ENCODE results near the gene MFN2. TPM values are rescaled to one million over a fixed set of nuclear protein-coding genes. Genes with fewer than 3 reads are reported as not detected.

MFN2 gene
- total and polyA plus RNA-seq, 9 of the 15 experiments (the other 6 are each of a cell fraction or from before 2014, with no cell fraction given) = 10.5 to 158 (median 87.1) TPM

GRCh38 chr1:11934302-11935056, 45.8 kb upstream of the MFN2 start, which contains the start of gene PLOD1 (continued):
- TF ChIP-seq, protein P1, sequence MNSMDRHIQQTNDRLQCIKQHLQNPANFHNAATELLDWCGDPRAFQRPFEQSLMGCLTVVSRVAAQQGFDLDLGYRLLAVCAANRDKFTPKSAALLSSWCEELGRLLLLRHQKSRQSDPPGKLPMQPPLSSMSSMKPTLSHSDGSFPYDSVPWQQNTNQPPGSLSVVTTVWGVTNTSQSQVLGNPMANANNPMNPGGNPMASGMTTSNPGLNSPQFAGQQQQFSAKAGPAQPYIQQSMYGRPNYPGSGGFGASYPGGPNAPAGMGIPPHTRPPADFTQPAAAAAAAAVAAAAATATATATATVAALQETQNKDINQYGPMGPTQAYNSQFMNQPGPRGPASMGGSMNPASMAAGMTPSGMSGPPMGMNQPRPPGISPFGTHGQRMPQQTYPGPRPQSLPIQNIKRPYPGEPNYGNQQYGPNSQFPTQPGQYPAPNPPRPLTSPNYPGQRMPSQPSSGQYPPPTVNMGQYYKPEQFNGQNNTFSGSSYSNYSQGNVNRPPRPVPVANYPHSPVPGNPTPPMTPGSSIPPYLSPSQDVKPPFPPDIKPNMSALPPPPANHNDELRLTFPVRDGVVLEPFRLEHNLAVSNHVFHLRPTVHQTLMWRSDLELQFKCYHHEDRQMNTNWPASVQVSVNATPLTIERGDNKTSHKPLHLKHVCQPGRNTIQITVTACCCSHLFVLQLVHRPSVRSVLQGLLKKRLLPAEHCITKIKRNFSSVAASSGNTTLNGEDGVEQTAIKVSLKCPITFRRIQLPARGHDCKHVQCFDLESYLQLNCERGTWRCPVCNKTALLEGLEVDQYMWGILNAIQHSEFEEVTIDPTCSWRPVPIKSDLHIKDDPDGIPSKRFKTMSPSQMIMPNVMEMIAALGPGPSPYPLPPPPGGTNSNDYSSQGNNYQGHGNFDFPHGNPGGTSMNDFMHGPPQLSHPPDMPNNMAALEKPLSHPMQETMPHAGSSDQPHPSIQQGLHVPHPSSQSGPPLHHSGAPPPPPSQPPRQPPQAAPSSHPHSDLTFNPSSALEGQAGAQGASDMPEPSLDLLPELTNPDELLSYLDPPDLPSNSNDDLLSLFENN (IDR thresholded peaks at IDR 0.05; ENCODE audit: low read depth in 2 of 2, low read length in 2 of 2) = no peak
- peak; percentile 96 to 98 for TF ChIP-seq SRF (CRISPR knock-in tag; IDR thresholded peaks at IDR 0.05)
- no peak for TF ChIP-seq PPARD (CRISPR knock-in tag; IDR thresholded peaks at IDR 0.05)
- no peak for TF ChIP-seq ZNF124 (CRISPR knock-in tag; IDR thresholded peaks at IDR 0.05)
- TF ChIP-seq CBFA2T3 (IDR thresholded peaks at IDR 0.05) = peak; percentile 25
- TF ChIP-seq, protein P2, sequence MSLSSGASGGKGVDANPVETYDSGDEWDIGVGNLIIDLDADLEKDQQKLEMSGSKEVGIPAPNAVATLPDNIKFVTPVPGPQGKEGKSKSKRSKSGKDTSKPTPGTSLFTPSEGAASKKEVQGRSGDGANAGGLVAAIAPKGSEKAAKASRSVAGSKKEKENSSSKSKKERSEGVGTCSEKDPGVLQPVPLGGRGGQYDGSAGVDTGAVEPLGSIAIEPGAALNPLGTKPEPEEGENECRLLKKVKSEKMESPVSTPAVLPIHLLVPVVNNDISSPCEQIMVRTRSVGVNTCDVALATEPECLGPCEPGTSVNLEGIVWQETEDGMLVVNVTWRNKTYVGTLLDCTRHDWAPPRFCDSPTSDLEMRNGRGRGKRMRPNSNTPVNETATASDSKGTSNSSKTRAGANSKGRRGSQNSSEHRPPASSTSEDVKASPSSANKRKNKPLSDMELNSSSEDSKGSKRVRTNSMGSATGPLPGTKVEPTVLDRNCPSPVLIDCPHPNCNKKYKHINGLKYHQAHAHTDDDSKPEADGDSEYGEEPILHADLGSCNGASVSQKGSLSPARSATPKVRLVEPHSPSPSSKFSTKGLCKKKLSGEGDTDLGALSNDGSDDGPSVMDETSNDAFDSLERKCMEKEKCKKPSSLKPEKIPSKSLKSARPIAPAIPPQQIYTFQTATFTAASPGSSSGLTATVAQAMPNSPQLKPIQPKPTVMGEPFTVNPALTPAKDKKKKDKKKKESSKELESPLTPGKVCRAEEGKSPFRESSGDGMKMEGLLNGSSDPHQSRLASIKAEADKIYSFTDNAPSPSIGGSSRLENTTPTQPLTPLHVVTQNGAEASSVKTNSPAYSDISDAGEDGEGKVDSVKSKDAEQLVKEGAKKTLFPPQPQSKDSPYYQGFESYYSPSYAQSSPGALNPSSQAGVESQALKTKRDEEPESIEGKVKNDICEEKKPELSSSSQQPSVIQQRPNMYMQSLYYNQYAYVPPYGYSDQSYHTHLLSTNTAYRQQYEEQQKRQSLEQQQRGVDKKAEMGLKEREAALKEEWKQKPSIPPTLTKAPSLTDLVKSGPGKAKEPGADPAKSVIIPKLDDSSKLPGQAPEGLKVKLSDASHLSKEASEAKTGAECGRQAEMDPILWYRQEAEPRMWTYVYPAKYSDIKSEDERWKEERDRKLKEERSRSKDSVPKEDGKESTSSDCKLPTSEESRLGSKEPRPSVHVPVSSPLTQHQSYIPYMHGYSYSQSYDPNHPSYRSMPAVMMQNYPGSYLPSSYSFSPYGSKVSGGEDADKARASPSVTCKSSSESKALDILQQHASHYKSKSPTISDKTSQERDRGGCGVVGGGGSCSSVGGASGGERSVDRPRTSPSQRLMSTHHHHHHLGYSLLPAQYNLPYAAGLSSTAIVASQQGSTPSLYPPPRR (CRISPR knock-in tag; IDR thresholded peaks at IDR 0.05; ENCODE audit: borderline replicate concordance) = peak; percentile 72; the same call in 1 of the 2 replicates
- TF ChIP-seq, protein P3, sequence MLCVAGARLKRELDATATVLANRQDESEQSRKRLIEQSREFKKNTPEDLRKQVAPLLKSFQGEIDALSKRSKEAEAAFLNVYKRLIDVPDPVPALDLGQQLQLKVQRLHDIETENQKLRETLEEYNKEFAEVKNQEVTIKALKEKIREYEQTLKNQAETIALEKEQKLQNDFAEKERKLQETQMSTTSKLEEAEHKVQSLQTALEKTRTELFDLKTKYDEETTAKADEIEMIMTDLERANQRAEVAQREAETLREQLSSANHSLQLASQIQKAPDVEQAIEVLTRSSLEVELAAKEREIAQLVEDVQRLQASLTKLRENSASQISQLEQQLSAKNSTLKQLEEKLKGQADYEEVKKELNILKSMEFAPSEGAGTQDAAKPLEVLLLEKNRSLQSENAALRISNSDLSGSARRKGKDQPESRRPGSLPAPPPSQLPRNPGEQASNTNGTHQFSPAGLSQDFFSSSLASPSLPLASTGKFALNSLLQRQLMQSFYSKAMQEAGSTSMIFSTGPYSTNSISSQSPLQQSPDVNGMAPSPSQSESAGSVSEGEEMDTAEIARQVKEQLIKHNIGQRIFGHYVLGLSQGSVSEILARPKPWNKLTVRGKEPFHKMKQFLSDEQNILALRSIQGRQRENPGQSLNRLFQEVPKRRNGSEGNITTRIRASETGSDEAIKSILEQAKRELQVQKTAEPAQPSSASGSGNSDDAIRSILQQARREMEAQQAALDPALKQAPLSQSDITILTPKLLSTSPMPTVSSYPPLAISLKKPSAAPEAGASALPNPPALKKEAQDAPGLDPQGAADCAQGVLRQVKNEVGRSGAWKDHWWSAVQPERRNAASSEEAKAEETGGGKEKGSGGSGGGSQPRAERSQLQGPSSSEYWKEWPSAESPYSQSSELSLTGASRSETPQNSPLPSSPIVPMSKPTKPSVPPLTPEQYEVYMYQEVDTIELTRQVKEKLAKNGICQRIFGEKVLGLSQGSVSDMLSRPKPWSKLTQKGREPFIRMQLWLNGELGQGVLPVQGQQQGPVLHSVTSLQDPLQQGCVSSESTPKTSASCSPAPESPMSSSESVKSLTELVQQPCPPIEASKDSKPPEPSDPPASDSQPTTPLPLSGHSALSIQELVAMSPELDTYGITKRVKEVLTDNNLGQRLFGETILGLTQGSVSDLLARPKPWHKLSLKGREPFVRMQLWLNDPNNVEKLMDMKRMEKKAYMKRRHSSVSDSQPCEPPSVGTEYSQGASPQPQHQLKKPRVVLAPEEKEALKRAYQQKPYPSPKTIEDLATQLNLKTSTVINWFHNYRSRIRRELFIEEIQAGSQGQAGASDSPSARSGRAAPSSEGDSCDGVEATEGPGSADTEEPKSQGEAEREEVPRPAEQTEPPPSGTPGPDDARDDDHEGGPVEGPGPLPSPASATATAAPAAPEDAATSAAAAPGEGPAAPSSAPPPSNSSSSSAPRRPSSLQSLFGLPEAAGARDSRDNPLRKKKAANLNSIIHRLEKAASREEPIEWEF (CRISPR knock-in tag; IDR thresholded peaks at IDR 0.05) = no peak
- no peak for TF ChIP-seq STAT5A (IDR thresholded peaks at IDR 0.05; ENCODE audit: borderline replicate concordance, low read length)
- TF ChIP-seq BMI1 (IDR thresholded peaks at IDR 0.05; ENCODE audit: low read length) = no peak
- peak; percentile 55; the same call in 1 of the 2 replicates for TF ChIP-seq ZKSCAN1 (IDR thresholded peaks at IDR 0.05; ENCODE audit: low read depth, low read length)
- no peak for TF ChIP-seq HDAC6 (IDR thresholded peaks at IDR 0.05; ENCODE audit: low read depth, low read length)
